CD4-positive, alpha-beta T cell (primary cell): ENCODE data around the gene NAA25. TPM values are rescaled to one million over a fixed set of nuclear protein-coding genes. Genes with fewer than 3 reads are reported as not detected.

Experiments
- ATAC-seq: fragments of 200-7000 bp; cut with Tn5 transposase; one replicate; pipeline ENCODE4 v1.10.0; 2022; ENCODE audit warnings: mild to moderate bottlenecking; ENCODE audit not compliant: poor library complexity
- CTCF ChIA-PET: fragments of 350-600 bp; sonication (Branson Sonifier 250); formaldehyde crosslinking; loops from one replicate; lab custom pipeline; 2021; ENCODE audit warnings: antibody characterized with exemption, inconsistent platforms; lab: Charles Lee
- POLR2A ChIA-PET: fragments of 350-600 bp; sonication (Branson Sonifier 250); formaldehyde crosslinking; loops from one replicate; lab custom pipeline; 2021; ENCODE audit warnings: antibody characterized with exemption, inconsistent platforms; lab: Charles Lee
- DNase-seq, 14 experiments: peaks; one replicate each; pipeline ENCODE4 v3.0.0-alpha.2; 2013 to 2020; ENCODE audit warnings: mixed read lengths in 2 of 14
- H3K27ac ChIP-seq, 2 donors: one replicate each; pipeline versions ENCODE4 v1.5.1 to v1.7.0; 2013; ENCODE audit warnings: low read length in 2 of 2, low read depth in 1 of 2, mild to moderate bottlenecking in 1 of 2
- H3K27me3 ChIP-seq, 2 experiments: 1 replicate in 1 of 2; 2 replicates in 1 of 2; pipeline versions ENCODE4 v1.6.1 to v1.7.0; 2013; ENCODE audit warnings: low read length in 2 of 2, control low read depth in 1 of 2, mild to moderate bottlenecking in 1 of 2, moderate library complexity in 1 of 2; ENCODE audit not compliant: insufficient read depth in 2 of 2, control insufficient read depth in 1 of 2
- H3K36me3 ChIP-seq: one replicate; pipeline ENCODE4 v1.6.1; 2013; ENCODE audit warnings: low read length, control low read depth; ENCODE audit not compliant: insufficient read depth
- H3K4me1 ChIP-seq: one replicate; pipeline ENCODE4 v1.6.1; 2013; ENCODE audit warnings: low read length, control low read depth; ENCODE audit not compliant: insufficient read depth
- H3K4me3 ChIP-seq: one replicate; pipeline ENCODE4 v1.5.1; 2013; ENCODE audit warnings: mild to moderate bottlenecking, low read length, moderate library complexity
- H3K9me3 ChIP-seq, 2 experiments: 1 replicate in 1 of 2; 2 replicates in 1 of 2; pipeline versions ENCODE4 v1.6.1 to v1.7.0; 2013; ENCODE audit warnings: low read length in 2 of 2, mild to moderate bottlenecking in 2 of 2, control low read depth in 1 of 2, moderate library complexity in 1 of 2; ENCODE audit not compliant: control insufficient read depth in 1 of 2, insufficient read depth in 1 of 2
- H3K27ac Mint-ChIP-seq: one replicate; pipeline ENCODE4 v1.8.0; 2020; ENCODE audit warnings: mixed read lengths
- H3K27me3 Mint-ChIP-seq: one replicate; pipeline ENCODE4 v1.8.0; 2021; ENCODE audit warnings: mixed read lengths
- H3K36me3 Mint-ChIP-seq: one replicate; pipeline ENCODE4 v1.8.0; 2021; ENCODE audit warnings: low read depth, mixed read lengths
- H3K4me1 Mint-ChIP-seq: one replicate; pipeline ENCODE4 v1.8.0; 2021; ENCODE audit warnings: low read depth, mixed read lengths
- H3K4me3 Mint-ChIP-seq: one replicate; pipeline ENCODE4 v1.8.0; 2020; ENCODE audit warnings: mild to moderate bottlenecking, mixed read lengths
- H3K9me3 Mint-ChIP-seq: one replicate; pipeline ENCODE4 v1.8.0; 2020; ENCODE audit warnings: mixed read lengths
- CTCF ChIP-seq: fragments of 200-600 bp; IDR thresholded peaks from one replicate; pipeline ENCODE4 v1.8.0; 2022; ENCODE audit warnings: antibody characterized with exemption, mild to moderate bottlenecking
- intact Hi-C, 2 experiments: fragments of 100-400 bp; cut with DNase I in 1 of 2; cut with micrococcal nuclease in 1 of 2; formaldehyde crosslinking; loops; one replicate each; pipeline versions ENCODE4 v1.15.1 to v1.9.0; 2023 to 2025; cut with DNase I, micrococcal nuclease
- total RNA-seq, 174 experiments: library from RNA in 2 of 174; stranded (reverse) in 2 of 174; gene quantifications; one replicate each; pipeline ENCODE4 v1.2.3 and lab custom pipeline; 2021 to 2026

The NAA25 gene
- total RNA-seq, 2 experiments from 2014 or later: 31.1 to 34.6 TPM

- Histone ChIP-seq H3K36me3 (peaks cover 82% of the 10 kb centered on the region), H3K27ac (no peak overlapping the region), H3K27me3 (no peaks in the 10 kb centered on the region), H3K9me3 (no peaks in the 10 kb centered on the region), H3K4me3 (no peak overlapping the region), H3K4me1 (no peaks in the 10 kb centered on the region)
- Mint-ChIP-seq H3K9me3 (no peaks in the 10 kb centered on the region), H3K27ac (no peak overlapping the region), H3K27me3 (no peaks in the 10 kb centered on the region), H3K36me3 (peaks cover 83% of the 10 kb centered on the region), H3K4me1 (no peaks in the 10 kb centered on the region), H3K4me3 (no peak overlapping the region)
- ATAC-seq (no peak), DNase-seq (no peak)
- CTCF ChIA-PET: no interaction called here
- TF ChIP-seq CTCF: no peak
- intact Hi-C loops: no loop called here
- POLR2A ChIA-PET: interaction anchor here (1.1 to 1.3 kb wide), 2 partner anchors 11 to 14 kb away, joined by 3 to 4 read pairs; no protein-coding TSS in a partner anchor
Measured at GRCh38 chr12:112146123-112146522, 37.5 kb upstream of the NAA25 start.

- H3K4me1 ChIP-seq: no peaks in the 10 kb centered on the region
- H3K27me3 ChIP-seq: no peaks in the 10 kb centered on the region
- H3K9me3 Mint-ChIP-seq: no peaks in the 10 kb centered on the region
- no peak for TF ChIP-seq CTCF
- intact Hi-C loops: no loop called here
- CTCF ChIA-PET: no interaction called here
- no peak overlapping the region for H3K27ac Mint-ChIP-seq
- no peak overlapping the region for H3K4me3 Mint-ChIP-seq
- peaks cover 69% of the 10 kb centered on the region for H3K36me3 Mint-ChIP-seq
- no peaks in the 10 kb centered on the region for H3K4me1 Mint-ChIP-seq
- H3K4me3 ChIP-seq: no peak overlapping the region
- no peaks in the 10 kb centered on the region for H3K27me3 Mint-ChIP-seq
- POLR2A ChIA-PET: no interaction called here
- H3K9me3 ChIP-seq: no peaks in the 10 kb centered on the region
- ATAC-seq (no peak), DNase-seq (no peak)
- H3K36me3 ChIP-seq: peaks cover 84% of the 10 kb centered on the region
- H3K27ac ChIP-seq: no peak overlapping the region
Measured at GRCh38 chr12:112140728-112141127, 32.1 kb upstream of the NAA25 start.

DNA sequence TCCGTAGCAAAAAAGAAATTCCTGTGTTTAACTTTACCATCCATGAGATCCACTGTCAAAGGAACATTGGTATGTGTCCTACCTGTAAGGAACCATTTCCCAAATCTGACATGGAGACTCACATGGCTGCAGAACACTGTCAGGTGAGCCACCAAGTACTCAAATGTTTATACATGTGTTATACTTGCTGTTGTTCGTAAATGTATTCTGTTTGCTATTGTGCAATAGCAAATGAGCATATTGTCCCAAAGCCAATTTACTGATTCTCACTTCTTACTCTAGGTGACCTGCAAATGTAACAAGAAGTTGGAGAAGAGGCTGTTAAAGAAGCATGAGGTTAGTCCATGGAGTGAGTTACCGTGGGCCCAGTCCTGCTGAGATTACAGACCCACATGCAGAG is 26.1 kb upstream of the NAA25 start:
- CTCF ChIA-PET: no interaction called here
- peaks cover 43% of the 10 kb centered on the region for H3K4me1 Mint-ChIP-seq

More for the DNA sequence above, 26.1 kb upstream of the NAA25 start:
- Histone ChIP-seq H3K27me3 (no peaks in the 10 kb centered on the region), H3K9me3 (no peaks in the 10 kb centered on the region), H3K4me3 (no peak overlapping the region), H3K36me3 (peaks cover 66% of the 10 kb centered on the region), H3K27ac (no peak overlapping the region), H3K4me1 (peaks cover 12% of the 10 kb centered on the region)
- Mint-ChIP-seq H3K36me3 (peaks cover 46% of the 10 kb centered on the region), H3K9me3 (no peaks in the 10 kb centered on the region), H3K27ac (no peak overlapping the region), H3K27me3 (no peaks in the 10 kb centered on the region), H3K4me3 (no peak overlapping the region)
- no peak for TF ChIP-seq CTCF
- DNase-seq (no peak), ATAC-seq (no peak)
- POLR2A ChIA-PET: interaction anchor here (0.7 kb wide), 1 partner anchor 12 kb away, joined by 3 read pairs; no protein-coding TSS in a partner anchor
- intact Hi-C loops: no loop called here
